Measurements from ENCODE around the gene ZNF280D. TPM values are rescaled to one million over a fixed set of nuclear protein-coding genes. Genes with fewer than 3 reads are reported as not detected.

ZNF280D gene
- polyA plus RNA-seq, 1 donor from 2014 or later, result 35.4 TPM

- H3K79me2 ChIP-seq (replicated peaks; ENCODE audit: insufficient read depth, low read length), result no peaks in the 10 kb centered on the region
- H3K36me3 ChIP-seq (ENCODE audit: insufficient read depth, low read length), result no peaks in the 10 kb centered on the region
- TF ChIP-seq REST (IDR thresholded peaks at IDR 0.05; ENCODE audit: borderline replicate concordance) (no peak), POLR2AphosphoS5 (IDR thresholded peaks at IDR 0.05) (no peak), EP300 (conservative IDR thresholded peaks at IDR 0.05; ENCODE audit: poor library complexity, severe bottlenecking) (no peak), SMC3 (conservative IDR thresholded peaks at IDR 0.05; ENCODE audit: poor library complexity) (no peak), TAF1 (IDR thresholded peaks at IDR 0.05; ENCODE audit: low read depth) (no peak), CTCF (IDR thresholded peaks at IDR 0.05; ENCODE audit: poor library complexity, severe bottlenecking) (no peak), EZH2 (IDR thresholded peaks at IDR 0.05; ENCODE audit: borderline replicate concordance, insufficient read depth, low read length, poor library complexity, severe bottlenecking) (no peak), MXI1 (conservative IDR thresholded peaks at IDR 0.05; ENCODE audit: poor library complexity, severe bottlenecking) (no peak), RAD21 (conservative IDR thresholded peaks at IDR 0.05) (no peak)
- H3K9ac ChIP-seq (ENCODE audit: low read length), result no peak overlapping the region
- no peak overlapping the region for H3K4me3 ChIP-seq (ENCODE audit: low read length)
- no peaks in the 10 kb centered on the region for H4K20me1 ChIP-seq (ENCODE audit: insufficient read depth)
- H3K9me2 ChIP-seq (ENCODE audit: insufficient read depth, low read length), result no peaks in the 10 kb centered on the region
- H3K27ac ChIP-seq (ENCODE audit: low read length), result no peak overlapping the region
- no peak overlapping the region for H2AFZ ChIP-seq (ENCODE audit: low read depth, low read length)
- no peaks in the 10 kb centered on the region for H3K27me3 ChIP-seq (ENCODE audit: insufficient read depth, low read depth, low read length)
- no peaks in the 10 kb centered on the region for H3F3A ChIP-seq (ENCODE audit: insufficient read depth, low read length, poor library complexity, severe bottlenecking)
- peaks cover 4% of the 10 kb centered on the region for H3K9me3 ChIP-seq (ENCODE audit: low read length)
- no peak overlapping the region for H3K4me2 ChIP-seq (ENCODE audit: low read length)
Measured at GRCh38 chr15:56602253-56602652, 131.1 kb downstream of the ZNF280D start.

- Histone ChIP-seq H4K20me1 (ENCODE audit: insufficient read depth) (no peaks in the 10 kb centered on the region), H3K4me2 (ENCODE audit: low read length) (no peak overlapping the region), H3K27me3 (ENCODE audit: insufficient read depth, low read depth, low read length) (no peaks in the 10 kb centered on the region), H3K9ac (ENCODE audit: low read length) (no peak overlapping the region), H3K9me3 (ENCODE audit: low read length) (peaks cover 4% of the 10 kb centered on the region), H3K9me2 (ENCODE audit: insufficient read depth, low read length) (no peaks in the 10 kb centered on the region), H3K36me3 (ENCODE audit: insufficient read depth, low read length) (no peaks in the 10 kb centered on the region), H3F3A (ENCODE audit: insufficient read depth, low read length, poor library complexity, severe bottlenecking) (no peaks in the 10 kb centered on the region), H3K27ac (ENCODE audit: low read length) (no peak overlapping the region), H3K4me3 (ENCODE audit: low read length) (no peak overlapping the region), H2AFZ (ENCODE audit: low read depth, low read length) (no peak overlapping the region), H3K79me2 (replicated peaks; ENCODE audit: insufficient read depth, low read length) (no peaks in the 10 kb centered on the region)
- TF ChIP-seq REST (IDR thresholded peaks at IDR 0.05; ENCODE audit: borderline replicate concordance), result no peak
- TF ChIP-seq POLR2AphosphoS5 (IDR thresholded peaks at IDR 0.05), result no peak
- no peak for TF ChIP-seq CTCF (IDR thresholded peaks at IDR 0.05; ENCODE audit: poor library complexity, severe bottlenecking)
- no peak for TF ChIP-seq EZH2 (IDR thresholded peaks at IDR 0.05; ENCODE audit: borderline replicate concordance, insufficient read depth, low read length, poor library complexity, severe bottlenecking)
- TF ChIP-seq RAD21 (conservative IDR thresholded peaks at IDR 0.05), result no peak
Measured at GRCh38 chr15:56600380-56600779, 132.9 kb downstream of the ZNF280D start.
